ENCODE measurements around the gene CHD6.

DNA sequence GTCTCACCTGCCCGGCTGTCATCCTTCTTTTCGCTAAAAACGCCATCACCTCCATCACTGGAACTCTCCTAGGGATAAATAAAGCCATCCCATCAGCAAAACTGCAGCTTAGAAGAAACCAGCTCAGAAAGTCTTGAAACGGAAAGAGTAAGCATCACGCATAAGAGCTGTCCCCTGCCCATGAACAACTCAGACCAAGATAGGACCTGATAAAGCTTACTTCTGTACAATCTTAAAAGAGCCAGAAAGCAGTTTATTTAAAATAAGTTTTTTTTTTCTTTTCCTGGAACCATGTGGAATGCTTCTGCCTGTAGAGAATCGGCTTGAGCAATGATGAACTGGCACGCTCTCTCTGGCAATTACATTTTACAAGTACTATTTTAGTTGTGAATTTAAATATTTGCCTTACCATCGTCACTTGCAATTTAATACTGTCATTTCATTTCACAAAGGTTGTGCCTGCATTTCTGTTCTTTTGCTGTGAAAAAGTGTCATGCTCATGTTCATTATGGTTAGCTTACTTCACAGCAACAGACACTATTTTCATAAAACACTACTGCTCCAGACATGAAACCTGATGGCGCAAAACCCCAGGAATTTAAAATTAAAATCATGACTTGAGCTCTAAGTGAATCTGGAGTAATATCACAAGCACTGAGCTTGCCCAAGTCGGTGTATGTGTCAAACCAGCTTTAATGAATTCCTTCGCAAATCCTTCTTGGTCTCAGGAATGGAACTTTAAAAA lies 191.9 kb downstream of the CHD6 start:
- TF ChIP-seq ZFX (IDR thresholded peaks at IDR 0.05), result no peak
- TF ChIP-seq, protein P1, sequence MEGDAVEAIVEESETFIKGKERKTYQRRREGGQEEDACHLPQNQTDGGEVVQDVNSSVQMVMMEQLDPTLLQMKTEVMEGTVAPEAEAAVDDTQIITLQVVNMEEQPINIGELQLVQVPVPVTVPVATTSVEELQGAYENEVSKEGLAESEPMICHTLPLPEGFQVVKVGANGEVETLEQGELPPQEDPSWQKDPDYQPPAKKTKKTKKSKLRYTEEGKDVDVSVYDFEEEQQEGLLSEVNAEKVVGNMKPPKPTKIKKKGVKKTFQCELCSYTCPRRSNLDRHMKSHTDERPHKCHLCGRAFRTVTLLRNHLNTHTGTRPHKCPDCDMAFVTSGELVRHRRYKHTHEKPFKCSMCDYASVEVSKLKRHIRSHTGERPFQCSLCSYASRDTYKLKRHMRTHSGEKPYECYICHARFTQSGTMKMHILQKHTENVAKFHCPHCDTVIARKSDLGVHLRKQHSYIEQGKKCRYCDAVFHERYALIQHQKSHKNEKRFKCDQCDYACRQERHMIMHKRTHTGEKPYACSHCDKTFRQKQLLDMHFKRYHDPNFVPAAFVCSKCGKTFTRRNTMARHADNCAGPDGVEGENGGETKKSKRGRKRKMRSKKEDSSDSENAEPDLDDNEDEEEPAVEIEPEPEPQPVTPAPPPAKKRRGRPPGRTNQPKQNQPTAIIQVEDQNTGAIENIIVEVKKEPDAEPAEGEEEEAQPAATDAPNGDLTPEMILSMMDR (conservative IDR thresholded peaks at IDR 0.05), result no peak

Measured in C4-2B (cell line).